PC-9 (cell line): ENCODE measurements around the gene KIAA2012.

ENCODE experiments used
- CTCF ChIP-seq: fragments of 200-600 bp; sonication (generic); conservative IDR thresholded peaks from 2 replicates; pipeline ENCODE4 v1.6.1; 2017; ENCODE audit warnings: mixed run types, antibody characterized with exemption, mild to moderate bottlenecking, moderate library complexity
- EZH2 ChIP-seq: fragments of 200-600 bp; sonication (generic); IDR thresholded peaks from 2 replicates; pipeline ENCODE4 v1.8.0; 2017; ENCODE audit warnings: antibody characterized with exemption, low read depth

- TF ChIP-seq CTCF (no peak), EZH2 (no peak)
Measured at GRCh38 chr2:202193305-202193704, 120.2 kb downstream of the KIAA2012 start.
